Measurements from ENCODE around the gene TUT1. TPM values are rescaled to one million over a fixed set of nuclear protein-coding genes. Genes with fewer than 3 reads are reported as not detected.
A peak's percentile ranks its signal among the peaks of the same experiment; 100 is the strongest.

The TUT1 gene
- total and polyA plus RNA-seq, 4 donors: 5.6 to 15.8 (median 13.7) TPM

- 82% methylated on average over 8 of the region's 8 CpGs for WGBS
- H3K9ac ChIP-seq (ENCODE audit: low read depth in 1 of 2, low read length in 2 of 2): no peak overlapping the region
These were observed 1.7 kb upstream of the TUT1 start for GRCh38 chr11:62592989-62593421.

GRCh38 chr11:62592146-62592815 lies 958 bp upstream of the TUT1 start:
- peak overlapping the region; percentile 34 to 72 for H3K9ac ChIP-seq (ENCODE audit: low read depth in 1 of 2, low read length in 2 of 2)
- WGBS: 16% methylated on average over 17 of the region's 17 CpGs
- H3K27me3 ChIP-seq (ENCODE audit: control insufficient read depth in 4 of 4, insufficient read depth in 4 of 4, low read length in 3 of 4): no peaks in the 10 kb centered on the region
- peaks cover 6 to 43% (median 30%) of the 10 kb centered on the region in 4 donors for H3K4me1 ChIP-seq (ENCODE audit: control insufficient read depth in 4 of 4, insufficient read depth in 4 of 4, low read length in 3 of 4)
- peak overlapping the region; percentile 92 to 98 for H3K27ac ChIP-seq (ENCODE audit: low read depth in 1 of 2, low read length in 2 of 2)
- TF ChIP-seq HNF4A (conservative IDR thresholded peaks at IDR 0.05) (no peak), NR2F2 (IDR thresholded peaks at IDR 0.05) (no peak), ATF3 (IDR thresholded peaks at IDR 0.05) (no peak), SP1 (IDR thresholded peaks at IDR 0.05) (no peak), RXRA (IDR thresholded peaks at IDR 0.05) (peak in 1 of 2 donors; percentile 33)
- DNase-seq (ENCODE audit: low spot score): peak; percentile 57
- peak overlapping the region; percentile 48 to 68 (median 51) for H3K4me3 ChIP-seq (ENCODE audit: low read depth in 1 of 3, low read length in 3 of 3)
- no peaks in the 10 kb centered on the region for H3K9me3 ChIP-seq (ENCODE audit: control insufficient read depth in 4 of 4, low read length in 3 of 4)
- peaks cover 18 to 31% (median 30%) of the 10 kb centered on the region in 4 donors for H3K36me3 ChIP-seq (ENCODE audit: control insufficient read depth in 4 of 4, insufficient read depth in 3 of 4, low read depth in 1 of 4, low read length in 3 of 4)

More at GRCh38 chr11:62592989-62593421, 1.7 kb upstream of the TUT1 start:
- H3K27ac ChIP-seq (ENCODE audit: low read depth in 1 of 2, low read length in 2 of 2): peak overlapping the region; percentile 92 to 98
- no peaks in the 10 kb centered on the region for H3K9me3 ChIP-seq (ENCODE audit: control insufficient read depth in 4 of 4, low read length in 3 of 4)
- H3K4me1 ChIP-seq (ENCODE audit: control insufficient read depth in 4 of 4, insufficient read depth in 4 of 4, low read length in 3 of 4): peaks cover 3 to 36% (median 24%) of the 10 kb centered on the region in 4 donors
- DNase-seq (ENCODE audit: low spot score): peak; percentile 31
- H3K36me3 ChIP-seq (ENCODE audit: control insufficient read depth in 4 of 4, insufficient read depth in 3 of 4, low read depth in 1 of 4, low read length in 3 of 4): peaks cover 18 to 39% (median 34%) of the 10 kb centered on the region in 4 donors
- no peak overlapping the region for H3K4me3 ChIP-seq (ENCODE audit: low read depth in 1 of 3, low read length in 3 of 3)
- TF ChIP-seq GABPA (IDR thresholded peaks at IDR 0.05 in 1 of 2, conservative IDR thresholded peaks at IDR 0.05 in 1 of 2) (no peak), ZBTB33 (IDR thresholded peaks at IDR 0.05) (no peak), CTCF (IDR thresholded peaks at IDR 0.05; ENCODE audit: low read depth, low read length, missing input control) (no peak), RAD21 (IDR thresholded peaks at IDR 0.05) (no peak), TAF1 (conservative IDR thresholded peaks at IDR 0.05) (no peak), JUND (IDR thresholded peaks at IDR 0.05) (no peak), HNF4G (IDR thresholded peaks at IDR 0.05) (no peak), SP1 (IDR thresholded peaks at IDR 0.05) (no peak), ATF3 (IDR thresholded peaks at IDR 0.05) (no peak), RXRA (IDR thresholded peaks at IDR 0.05) (no peak), YY1 (IDR thresholded peaks at IDR 0.05) (no peak)
- no peaks in the 10 kb centered on the region for H3K27me3 ChIP-seq (ENCODE audit: control insufficient read depth in 4 of 4, insufficient read depth in 4 of 4, low read length in 3 of 4)

Measured in liver (tissue), 9 donors.